HG03457 (cell line): ENCODE results near the gene MUC2.

ENCODE experiments used
- ATAC-seq: cut with Tn5 transposase; IDR thresholded peaks from one replicate; pipeline ENCODE4 v1.9.1; 2021; ENCODE audit warnings: moderate number of reproducible peaks; ENCODE audit not compliant: unreplicated experiment

Gene MUC2

DNA sequence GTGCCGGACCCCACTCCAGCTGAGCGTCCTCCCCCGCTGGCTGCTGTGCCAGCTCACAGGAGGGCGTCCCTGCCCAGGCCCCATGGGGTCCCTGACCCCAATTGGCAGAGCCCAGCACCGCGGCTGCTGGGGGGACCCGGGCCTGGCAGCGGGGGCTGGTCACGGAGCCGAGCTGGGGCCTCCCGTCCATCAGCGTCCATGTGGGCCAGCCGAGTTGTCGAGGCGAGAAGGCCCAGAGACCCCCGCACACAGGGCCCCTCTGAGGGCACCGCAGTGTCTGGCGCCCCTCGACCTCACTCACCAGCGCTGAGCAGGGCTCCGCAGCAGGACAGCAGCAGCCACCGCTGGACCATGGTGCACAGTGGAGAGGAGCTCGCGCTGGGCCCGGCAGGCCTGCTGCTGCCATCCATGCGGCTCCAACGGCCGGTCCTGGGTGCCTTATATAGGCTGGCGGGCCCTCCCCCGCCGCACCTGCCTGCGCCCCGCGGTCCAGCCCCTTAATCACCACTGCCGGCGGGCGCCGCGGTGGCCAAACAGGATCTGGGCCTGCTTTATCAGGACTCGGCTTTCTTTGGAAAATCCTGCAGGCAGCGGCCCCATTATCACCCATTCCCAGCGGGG, 38.3 kb upstream of the MUC2 start, which contains the start of gene MUC6:
Gene MUC6, minus strand, starts transcription at position 416 of the 621 bp plus-strand sequence. Its CDS starts 63 bp downstream, at position 353.
- ATAC-seq = no peak

- ATAC-seq = no peak
Measured at GRCh38 chr11:1036931-1037330, 37.7 kb upstream of the MUC2 start.

GRCh38 chr11:1037506-1038055, 37.1 kb upstream of the MUC2 start:
- ATAC-seq = no peak

DNA sequence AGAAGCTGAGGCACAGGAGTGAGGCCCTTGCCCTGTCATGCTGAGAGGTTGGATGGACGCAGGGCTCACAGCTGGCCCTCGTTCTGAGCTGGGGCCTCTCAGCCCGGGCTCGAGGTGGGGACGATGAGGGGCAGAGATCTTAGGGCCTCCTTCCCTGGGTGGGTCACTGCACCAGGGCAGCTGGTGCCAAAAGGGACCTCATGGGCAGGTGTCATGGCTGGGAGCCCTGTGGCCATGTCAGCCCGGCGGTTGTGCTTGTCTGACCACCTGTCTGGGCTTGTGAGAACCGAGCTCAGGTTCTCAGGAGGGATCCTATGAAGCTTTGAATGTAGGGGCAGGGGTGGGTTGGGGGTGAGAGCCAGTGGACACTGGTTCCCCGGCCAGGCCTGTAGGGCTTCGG, 36.3 kb upstream of the MUC2 start:
- no peak for ATAC-seq

DNA sequence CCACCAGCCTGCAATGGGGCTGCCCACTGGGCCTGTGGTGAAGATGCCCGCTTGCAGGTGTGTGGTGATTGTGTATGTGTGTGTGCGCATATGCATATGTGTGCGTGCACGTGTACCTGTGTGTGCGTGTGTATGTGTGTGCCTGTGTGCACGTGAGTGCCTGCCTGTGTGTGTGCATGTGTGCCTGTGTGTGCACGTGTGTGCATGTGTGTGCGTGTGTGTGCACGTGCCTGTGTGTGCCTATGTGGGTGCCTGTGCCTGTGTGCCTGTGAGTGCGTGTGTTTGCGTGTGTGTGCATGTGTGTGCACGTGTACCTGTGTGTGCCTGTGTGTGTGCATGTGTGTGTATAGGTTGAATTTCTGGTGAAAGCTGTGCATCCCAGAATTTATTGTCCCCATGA, 35.8 kb upstream of the MUC2 start:
- no peak for ATAC-seq

- no peak for ATAC-seq
Measured at GRCh38 chr11:1039481-1040427, 34.9 kb upstream of the MUC2 start.

DNA sequence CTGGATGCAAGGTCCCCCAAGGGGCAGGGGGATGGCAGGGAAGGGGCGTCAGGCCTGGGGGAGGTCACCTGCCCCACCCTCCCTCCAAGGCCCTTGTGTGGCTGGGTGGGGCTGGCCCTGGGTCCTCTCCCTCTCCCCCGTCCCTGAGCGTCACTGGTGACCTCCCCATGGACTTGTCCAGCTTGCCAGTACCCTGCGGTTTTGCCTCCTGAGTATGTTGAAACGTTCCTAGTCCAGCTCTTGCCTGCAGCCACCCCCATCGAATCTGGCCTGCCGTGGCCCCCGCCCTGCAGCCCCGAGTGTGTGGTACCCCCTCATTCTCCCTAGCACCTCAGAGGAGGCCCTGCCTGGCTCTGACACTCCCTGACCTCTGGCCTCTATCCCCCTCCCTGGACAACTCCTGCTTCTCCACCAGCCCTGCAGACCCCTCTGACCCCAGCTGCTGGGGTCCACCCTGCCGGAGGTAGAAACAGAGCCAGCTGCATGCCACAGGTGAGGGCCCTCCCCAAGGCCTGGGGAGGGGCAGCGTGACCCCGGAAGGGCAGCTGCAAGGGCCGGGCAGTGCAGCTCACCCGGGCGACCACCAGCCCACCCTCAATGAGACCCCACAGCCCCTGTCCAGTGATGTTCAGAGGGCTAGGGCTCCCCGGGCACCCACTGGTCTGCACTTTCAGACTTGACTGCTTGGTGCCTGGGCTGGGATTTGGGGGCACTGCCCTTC, 34.1 kb upstream of the MUC2 start:
- no peak for ATAC-seq

GRCh38 chr11:1041149-1041467, 33.6 kb upstream of the MUC2 start:
- no peak for ATAC-seq

DNA sequence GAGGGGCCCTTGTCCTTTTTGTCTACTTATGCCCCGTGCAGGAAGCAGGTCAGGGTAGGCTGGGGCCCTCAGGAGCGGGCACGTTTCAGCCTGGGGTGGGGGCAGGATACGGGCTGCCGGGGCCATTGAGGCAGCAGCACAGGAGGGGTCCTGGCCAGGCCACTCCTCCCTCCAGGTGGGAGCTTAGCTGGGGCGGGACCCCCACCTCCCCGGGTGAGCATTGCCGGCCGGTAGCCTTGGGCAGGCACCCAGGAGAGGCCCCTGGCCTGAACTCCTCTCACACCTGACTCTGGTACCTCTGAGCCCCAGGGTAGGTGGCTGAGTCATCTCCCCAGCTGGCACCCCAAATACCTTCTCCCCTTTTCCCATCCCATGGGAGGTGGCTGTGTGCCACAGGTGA, 33.2 kb upstream of the MUC2 start:
- no peak for ATAC-seq

GRCh38 chr11:1041936-1042608, 32.6 kb upstream of the MUC2 start:
- no peak for ATAC-seq

- ATAC-seq = no peak
Measured at GRCh38 chr11:1042626-1043562, 31.8 kb upstream of the MUC2 start.

DNA sequence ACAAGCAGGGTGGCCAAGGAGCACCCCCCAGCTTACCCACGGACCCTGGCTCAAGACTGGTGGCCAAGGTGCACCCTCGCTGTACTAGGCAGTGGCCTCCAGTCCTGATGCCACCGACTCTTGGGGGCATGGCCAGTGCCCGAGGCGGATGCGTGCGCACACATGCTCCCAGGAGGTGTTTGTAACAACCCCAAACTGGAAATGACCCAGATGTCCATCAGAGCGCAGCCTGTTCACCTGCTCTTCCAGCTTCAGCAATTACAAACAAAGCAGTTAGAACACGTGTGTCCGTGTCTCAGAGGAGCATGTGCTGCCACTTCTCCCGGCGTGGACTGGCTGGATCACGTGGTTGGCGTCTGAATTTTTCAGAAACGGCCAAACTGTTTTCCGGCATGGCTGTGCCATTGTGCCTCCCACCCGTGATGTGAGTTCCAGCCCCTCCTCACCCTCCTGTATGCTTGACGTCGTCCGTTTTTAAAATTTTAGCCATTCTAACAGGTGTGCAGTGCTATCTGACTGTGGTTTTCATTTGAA, 31.0 kb upstream of the MUC2 start:
- ATAC-seq = no peak

DNA sequence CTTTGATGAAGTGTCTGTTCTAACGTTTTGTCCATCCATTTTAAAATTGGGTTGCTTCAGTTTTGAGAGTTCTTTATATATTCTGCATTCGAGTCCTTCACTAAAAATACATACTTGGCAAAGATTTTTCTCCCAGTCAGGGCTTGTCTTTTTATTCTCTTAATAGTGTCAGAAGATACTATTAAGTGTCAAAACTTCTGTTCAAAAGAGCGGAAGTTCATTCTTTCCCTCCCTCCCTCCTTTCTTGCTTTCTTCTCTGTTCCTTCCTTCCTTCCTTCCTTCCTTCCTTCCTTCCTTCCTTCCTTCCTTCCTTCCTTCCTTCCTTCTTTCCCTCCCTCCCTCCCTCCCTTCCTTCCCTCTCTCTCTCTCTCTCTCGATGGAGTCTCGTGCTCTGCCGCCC, 30.5 kb upstream of the MUC2 start:
- no peak for ATAC-seq

DNA sequence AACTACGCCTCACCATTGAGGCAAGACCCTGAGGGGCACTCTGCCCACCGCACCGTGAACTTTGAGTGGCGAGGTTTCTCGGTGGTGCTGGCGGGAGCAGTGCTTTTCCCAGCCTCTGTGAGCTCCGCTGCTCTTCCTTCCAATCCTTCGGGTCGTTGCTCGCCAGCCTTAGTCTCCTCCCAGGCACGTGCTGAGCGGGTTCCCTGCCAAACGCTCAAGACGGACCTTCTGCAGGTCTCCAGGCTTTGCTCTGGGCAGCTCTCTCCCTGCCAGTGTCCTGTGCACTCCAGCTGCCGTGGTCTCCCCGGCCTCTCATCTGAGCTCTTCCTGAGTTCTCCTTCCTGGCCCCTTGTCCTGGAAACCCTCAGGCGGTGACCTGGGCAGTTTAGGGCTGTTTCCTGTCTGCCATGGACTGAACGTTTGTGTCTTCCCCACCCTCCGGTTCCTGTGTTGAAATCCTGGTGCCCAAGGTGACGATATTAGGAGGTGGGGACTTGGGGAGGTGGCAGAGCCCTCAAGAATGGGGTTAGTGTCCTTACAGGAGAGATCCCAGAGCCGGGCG, 27.0 kb upstream of the MUC2 start:
- no peak for ATAC-seq

GRCh38 chr11:1048375-1049070, 26.2 kb upstream of the MUC2 start:
- no peak for ATAC-seq

DNA sequence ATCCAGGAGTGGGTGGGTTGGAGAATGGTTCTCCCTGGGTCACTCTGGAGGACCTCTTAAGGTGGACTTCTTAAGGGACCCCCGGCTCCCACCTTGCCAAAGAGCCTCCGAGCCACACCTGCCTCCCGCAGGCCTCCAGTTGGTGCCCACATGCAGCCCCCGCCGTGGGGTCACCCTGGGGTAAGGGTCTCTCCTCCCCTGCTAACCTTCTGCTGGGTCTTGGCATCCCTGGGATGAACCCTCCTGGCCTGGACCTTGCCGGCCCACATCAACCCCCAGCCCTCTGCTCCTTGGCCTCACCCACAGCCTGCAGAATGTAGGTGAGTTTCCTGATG, 25.6 kb upstream of the MUC2 start:
- ATAC-seq = no peak

GRCh38 chr11:1049431-1049891, 25.2 kb upstream of the MUC2 start:
- no peak for ATAC-seq

DNA sequence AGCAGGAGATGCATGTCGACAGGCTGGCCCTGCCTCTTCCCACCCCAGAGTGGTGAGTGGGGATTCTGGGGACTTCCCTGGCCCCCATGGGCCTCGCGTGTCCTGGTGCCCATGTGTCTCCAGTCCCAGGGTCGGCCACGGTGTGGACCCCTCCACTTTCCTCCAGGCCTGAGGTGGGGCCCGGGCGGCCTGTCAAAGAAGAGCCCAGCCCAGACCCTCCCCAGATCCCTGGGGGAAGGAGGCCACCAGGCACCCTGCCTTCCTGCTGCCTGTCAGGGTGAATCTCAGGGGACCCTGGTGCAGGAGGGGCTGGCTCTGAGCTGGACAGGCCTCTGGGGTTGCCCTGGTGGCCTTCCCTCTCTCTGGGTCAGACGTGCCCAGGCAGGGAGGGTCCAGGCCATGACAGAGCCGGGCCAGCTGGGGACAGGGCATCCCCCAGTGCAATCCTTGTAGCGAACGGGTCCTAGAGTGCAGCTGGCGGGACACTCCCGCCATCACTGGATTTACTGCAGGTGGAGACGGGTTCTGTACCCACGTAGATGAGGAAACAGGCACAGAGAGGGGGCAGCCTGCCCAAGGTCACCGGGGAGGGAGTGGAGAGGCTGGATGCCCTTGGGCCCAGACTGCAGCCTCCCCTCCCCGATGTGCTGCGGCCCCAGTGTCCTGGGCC, 24.6 kb upstream of the MUC2 start:
- ATAC-seq = no peak
